Posterior cingulate gyrus (tissue), 11 donors: ENCODE data around the gene ARMH4.

Source experiments
- DNase-seq, 10 donors: peaks; one replicate each; pipeline versions ENCODE4 v3.0.0 to v3.0.0-alpha.2; 2020 to 2021; ENCODE audit warnings: mixed read lengths in 3 of 10
- intact Hi-C: fragments of 100-400 bp; cut with DNase I; formaldehyde crosslinking; loops from one replicate; pipeline ENCODE4 v1.15.1; 2023

ARMH4 gene

DNA sequence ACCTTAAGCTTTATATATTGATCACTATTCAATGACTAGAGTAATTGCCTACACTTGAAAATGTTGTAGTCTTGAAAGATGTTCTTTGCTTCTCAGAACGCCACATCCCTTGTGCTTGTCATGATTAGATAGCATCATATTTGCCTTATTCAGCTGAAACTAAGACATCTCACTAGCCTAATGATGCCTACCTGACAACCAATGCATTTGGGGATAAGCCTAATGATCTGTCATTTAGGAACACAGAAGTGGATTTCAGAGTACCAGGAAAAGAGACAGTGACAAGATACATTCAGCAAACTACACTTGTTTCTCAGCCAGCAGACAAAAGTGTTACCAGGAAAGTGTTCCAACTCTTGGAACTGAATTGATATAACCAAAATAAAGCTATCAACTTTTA is 83.7 kb downstream of the ARMH4 start:
- no peak for DNase-seq
- intact Hi-C loops: no loop called here

DNA sequence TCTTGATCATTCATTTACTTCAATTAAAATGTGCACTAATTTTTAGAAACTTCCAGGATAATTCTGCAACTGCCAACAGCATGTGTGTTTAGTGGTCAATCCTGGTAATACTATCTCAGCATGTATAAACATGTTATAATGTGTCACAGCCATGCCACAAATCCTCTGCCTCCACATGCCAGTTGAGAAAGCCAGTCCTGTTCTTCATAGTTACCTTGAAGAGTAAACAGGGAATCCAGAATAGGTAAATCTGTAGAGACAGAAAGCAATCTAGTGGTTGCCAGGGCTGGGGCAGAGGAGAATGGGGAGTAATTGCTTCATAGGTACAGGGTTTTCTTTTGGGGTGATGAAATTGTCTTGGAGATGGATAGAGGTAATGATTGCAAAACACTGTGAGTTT is 85.9 kb downstream of the ARMH4 start:
- intact Hi-C loops: no loop called here

DNA sequence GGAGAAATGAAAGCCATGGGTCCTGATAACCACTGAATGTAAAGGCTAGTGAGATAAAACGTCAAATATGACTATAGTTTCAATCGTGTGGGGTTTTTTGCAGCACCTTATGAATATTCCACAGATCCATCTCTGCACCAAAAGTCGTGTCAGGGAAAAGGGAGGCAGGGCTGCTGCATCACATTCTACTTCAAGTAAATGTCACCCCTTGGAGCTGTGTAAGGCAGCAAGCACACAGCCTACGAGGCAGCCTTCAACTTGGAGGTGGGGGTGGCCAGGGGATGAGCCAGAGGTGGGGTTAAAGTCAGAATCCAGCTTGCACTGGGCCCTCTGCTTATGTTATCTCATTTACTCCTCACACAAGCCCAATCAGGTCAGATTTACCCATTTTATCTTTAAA is 90.4 kb downstream of the ARMH4 start:
- intact Hi-C loops: no loop called here
- DNase-seq: no peak

More for the DNA sequence above, 85.9 kb downstream of the ARMH4 start:
- DNase-seq: no peak

DNA sequence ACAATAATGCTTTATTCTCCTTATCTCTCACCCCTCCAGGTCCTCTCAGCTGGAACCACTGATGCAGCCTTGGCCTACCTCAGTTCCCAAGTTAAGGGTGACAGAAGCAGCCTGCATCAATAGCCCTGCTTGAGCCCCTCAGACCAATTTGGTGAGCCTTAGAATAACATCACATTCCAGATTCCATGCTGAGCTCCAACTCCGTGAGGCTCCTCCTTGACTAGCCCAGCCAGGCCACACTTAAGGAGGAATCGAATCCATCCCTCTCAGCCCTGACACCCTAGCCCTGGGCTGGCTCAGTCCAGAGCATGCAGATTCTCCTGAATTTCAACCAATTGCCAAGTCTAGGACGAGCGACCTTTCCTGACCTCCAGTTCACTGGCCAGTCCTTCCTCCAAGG is 91.1 kb downstream of the ARMH4 start:
- intact Hi-C loops: no loop called here
- DNase-seq: no peak

DNA sequence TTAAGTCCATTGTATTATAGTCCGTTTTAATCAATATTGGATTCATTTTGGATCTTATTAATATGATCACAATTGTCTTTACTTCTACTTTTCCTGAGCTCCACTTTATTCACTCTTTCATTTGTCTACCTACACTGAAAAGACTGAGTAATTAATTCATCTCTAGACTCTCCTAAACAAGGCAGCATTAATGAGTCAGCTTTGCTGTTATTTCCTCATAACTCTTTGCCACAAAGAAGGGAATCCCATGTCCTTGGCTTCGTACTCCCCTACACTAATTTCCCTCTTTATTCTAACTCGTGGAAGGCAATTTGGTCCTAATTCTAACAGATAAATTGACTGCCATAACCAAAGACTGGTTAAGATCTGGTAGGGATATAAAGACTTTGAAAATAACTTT is 91.9 kb downstream of the ARMH4 start:
- DNase-seq: no peak
- intact Hi-C loops: no loop called here

DNA sequence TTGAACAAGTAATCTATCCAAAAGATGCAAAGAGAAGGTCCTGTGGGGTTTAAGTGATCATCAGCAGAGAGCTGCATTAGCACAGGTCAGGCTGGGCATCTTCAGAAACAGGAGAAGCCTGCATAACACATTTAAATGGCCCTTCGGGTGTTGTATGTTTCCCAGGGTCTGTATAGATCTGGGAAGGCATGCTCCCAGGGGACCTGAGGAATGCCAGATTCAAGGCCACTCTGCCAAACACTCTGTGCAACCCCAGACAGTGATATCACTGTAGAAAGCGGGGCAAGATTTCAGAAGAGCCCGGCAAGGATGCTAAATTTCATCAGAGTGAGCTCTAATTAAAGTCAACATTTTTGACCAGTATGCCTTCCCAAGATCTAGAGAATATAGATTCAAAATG is 92.9 kb downstream of the ARMH4 start:
- intact Hi-C loops: no loop called here
- DNase-seq: no peak

DNA sequence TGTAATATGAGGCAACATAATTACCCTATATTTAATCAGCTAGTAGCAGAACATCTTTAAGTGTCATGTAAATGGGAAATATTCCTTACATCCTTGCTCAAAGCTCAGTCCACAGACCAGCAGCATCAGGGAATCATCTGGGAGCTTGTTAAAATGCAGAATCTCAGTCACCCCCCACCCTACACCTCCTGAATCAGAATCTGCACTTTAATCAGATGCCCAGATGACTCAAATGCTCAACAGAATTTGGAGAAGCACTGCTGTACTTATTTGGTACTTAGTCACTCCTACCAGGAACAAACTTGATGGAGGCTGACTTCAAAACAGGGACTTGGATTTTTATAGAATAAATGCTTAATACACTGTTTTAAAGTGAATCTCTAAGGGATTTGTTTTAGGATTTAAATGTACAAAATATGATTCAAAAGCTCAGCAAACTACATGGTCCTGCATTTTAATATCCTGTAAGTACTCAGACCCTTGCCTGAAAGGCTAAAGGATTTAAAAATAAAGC is 96.5 kb downstream of the ARMH4 start:
- intact Hi-C loops: no loop called here
- DNase-seq: no peak

DNA sequence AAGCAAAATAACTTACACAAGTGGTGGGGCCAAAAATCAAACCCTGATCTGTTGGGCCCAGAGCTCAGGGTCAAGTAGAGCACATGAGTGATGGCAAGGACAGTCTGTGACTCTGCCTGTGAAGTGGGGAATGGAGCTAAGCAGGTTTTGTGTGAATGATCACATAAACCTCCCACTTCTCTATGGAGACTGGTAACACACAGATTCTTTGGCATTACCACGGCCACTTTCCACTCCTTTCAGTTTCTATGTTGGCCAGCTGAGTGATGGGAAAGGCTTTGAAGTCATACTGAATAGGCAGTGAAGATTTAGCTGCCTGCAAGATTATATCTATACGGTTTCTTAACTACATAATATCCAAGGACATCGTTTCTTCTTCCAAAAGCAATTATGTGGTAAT is 97.9 kb downstream of the ARMH4 start:
- no peak for DNase-seq
- intact Hi-C loops: no loop called here

DNA sequence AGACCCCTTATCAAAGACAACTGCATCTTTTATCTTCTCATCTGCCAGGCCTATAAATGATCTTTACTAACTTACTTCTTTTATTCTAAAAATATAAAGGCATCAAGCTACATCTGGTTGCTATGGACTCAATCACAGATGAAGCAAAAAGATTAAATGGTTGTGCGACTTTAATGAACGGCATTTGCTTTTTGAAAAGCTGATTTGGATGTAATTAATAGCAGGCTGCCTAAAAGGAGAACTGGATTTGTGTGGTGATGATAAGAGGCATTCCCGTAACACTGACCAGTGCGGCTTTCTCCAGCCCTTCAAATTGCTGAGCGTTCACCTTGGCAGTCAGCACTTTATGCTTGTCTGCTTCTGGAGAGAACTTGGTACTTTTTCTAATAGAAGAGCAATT is 103.8 kb downstream of the ARMH4 start:
- intact Hi-C loops: no loop called here
- DNase-seq: no peak

DNA sequence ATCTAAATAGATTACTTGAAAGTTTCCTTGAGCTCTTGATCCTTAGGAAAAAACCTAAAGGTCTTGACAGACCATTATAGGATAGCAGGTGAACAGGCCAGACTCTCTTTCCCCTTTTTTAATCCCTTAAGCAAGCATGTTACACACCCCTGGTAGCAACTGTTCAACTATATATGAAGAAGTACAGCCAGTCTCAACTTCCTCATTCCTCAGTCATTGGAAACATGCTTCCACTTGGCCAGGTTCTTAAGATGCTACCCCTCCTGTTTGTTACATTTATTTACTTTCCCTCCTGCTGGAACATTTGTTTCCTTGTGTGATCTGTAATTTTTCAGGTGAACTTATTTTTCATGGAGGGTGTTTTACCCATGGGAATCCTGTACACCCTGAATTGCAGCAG is 124.1 kb downstream of the ARMH4 start:
- no peak for DNase-seq
- intact Hi-C loops: no loop called here

DNA sequence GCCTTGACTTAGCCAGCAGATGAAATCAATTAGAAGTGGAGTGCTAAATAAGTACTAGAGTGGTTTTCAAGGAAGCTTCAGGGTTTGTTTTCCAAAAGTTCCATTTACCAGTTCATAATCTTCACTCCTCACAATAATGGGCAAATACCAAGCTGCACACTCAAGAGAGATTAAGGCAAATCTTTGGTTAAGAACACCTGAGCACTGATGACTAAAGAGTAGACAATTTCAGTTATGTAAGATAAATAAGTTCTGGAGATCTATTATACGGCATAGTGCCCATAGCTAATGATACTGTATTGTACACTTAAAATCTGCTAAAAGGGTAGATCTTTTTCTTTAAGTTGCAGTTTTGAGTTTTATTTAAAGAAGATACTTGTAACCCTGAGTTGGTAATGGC is 125.0 kb downstream of the ARMH4 start:
- intact Hi-C loops: no loop called here

DNA sequence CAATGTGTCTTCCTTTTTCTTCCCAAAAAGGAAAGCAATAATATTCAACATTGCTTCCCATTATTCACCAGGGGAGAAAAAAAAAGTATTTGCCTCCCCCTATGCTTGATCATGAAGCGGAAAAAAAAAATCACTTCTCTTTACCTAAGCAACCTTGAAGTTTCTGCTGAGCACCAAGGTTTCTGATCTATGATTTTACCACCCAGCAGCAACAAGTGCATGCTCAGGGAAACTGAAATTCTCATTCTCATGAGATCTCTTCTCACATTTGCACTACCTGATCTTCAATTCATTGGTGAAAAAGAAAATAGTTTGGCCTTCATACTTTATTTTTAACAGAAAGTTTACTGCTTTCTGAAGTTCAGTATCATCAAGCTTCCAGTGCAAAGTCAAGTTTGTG is 125.8 kb downstream of the ARMH4 start:
- intact Hi-C loops: no loop called here

More for the DNA sequence above, 125.0 kb downstream of the ARMH4 start:
- no peak for DNase-seq

DNA sequence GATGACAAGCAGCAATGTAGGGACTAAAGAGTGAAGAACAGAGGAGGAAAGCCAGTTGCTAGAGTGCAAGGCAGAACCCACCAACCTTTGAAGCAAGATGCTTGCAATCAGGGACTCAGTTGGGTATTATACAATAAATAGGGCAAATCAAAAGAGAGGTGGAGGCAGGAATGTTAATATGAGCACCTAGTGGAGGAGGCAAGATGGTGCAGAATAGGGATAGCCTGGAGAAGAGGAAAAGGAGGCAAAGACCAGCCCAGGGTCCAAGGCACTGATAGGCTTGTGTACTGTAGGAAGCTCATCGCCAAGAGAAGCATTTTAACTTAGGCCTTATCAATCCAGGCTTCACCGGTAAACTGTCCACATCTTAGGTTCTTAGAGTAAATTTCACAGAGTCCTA is 137.2 kb downstream of the ARMH4 start:
- DNase-seq: no peak
- intact Hi-C loops: no loop called here

More for the DNA sequence above, 125.8 kb downstream of the ARMH4 start:
- DNase-seq: no peak

DNA sequence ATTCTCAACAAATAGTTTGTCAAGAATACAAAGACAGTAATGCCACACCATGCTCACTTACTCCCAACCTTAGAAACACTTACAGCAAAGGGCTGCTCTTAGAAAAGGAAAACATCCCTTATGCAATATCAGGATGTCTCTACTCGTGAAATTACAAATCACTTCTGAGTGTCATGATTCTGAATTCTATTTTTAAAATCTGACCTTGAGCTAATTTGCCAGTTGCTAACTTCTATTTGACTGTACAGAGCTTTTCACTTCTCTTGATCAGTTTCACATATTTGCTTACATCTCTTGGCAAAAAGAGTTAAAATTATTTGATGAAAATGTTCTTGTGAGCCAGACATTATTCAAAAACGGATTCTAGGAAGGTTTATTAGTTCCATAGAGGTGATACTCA is 149.4 kb downstream of the ARMH4 start:
- intact Hi-C loops: no loop called here

DNA sequence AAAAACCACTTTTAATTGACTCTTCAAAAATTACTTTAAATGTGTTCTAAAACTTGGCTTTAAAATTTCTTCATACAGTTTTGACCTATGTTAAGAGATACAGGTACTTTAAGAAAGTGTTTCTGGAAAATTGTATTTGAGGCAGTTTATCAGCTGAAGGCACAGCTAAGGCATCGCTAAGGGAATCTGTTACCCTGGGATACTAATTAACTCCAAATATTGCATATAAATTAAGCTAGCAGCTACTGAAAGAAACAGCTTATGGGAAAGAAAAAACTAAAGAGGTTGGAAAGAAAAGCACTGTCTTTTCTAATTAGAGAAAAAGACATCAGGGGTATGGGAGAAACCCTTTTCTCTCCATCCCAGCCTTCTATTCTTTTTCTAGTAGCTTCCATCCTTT is 152.0 kb downstream of the ARMH4 start:
- no peak for DNase-seq
- intact Hi-C loops: no loop called here

More for the DNA sequence above, 149.4 kb downstream of the ARMH4 start:
- DNase-seq: no peak

DNA sequence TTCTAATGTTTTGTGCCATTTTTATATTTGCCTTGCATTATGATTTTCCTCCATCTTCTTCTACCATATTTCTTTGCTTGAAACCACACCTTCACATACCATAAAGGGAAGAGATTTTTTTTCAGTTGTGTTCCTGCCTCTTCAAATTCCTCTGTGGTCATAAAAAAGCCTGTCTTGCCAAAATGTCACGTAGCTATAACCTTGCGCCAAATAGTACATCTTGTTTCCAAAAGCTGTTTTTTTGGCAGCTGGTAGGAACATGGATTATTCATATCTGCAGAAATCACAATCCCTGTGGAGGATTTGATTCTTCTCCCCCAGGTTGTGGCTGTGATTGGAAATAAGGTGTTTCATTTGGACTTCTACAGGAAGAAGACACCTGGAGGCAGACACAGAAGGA is 152.5 kb downstream of the ARMH4 start:
- intact Hi-C loops: no loop called here
- DNase-seq: no peak

DNA sequence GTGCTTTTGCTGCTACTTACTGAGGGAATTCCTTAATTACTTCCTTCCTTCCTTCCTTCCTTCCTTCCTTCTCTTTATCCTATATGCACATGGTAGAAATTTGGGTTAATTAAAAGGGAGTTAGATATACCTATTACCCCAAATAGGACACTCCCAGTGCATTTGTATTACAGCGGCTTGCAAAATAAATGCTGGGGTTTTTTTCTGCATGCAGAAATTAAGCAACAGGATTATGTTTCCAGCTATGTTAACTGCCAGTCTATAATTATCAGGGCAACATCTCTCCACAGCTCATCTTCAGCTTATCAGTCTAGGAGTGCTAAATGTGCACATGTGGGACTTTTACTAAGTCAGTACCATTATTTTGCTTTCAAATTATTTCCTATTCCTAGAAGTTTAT is 153.2 kb downstream of the ARMH4 start:
- intact Hi-C loops: no loop called here
- DNase-seq: no peak

DNA sequence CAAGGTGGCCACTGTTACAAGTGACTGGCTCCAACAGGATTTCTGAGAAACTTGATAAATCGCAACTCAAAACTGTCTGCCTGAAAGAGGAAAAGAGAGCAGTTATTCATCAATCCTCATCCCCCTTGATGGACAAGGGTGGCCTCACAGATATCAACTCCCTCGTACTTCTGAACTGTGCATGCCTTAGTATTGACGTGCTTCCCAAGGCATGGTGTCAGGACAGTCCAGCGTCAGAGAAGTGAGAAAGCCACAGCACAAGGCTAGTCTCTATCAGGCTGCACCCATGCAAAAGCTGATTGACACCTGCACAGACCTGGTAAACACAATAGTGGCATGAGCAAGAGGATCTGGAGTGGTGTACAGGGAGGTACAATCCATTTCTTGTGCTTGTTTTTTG is 160.7 kb downstream of the ARMH4 start:
- no peak for DNase-seq
- intact Hi-C loops: no loop called here

DNA sequence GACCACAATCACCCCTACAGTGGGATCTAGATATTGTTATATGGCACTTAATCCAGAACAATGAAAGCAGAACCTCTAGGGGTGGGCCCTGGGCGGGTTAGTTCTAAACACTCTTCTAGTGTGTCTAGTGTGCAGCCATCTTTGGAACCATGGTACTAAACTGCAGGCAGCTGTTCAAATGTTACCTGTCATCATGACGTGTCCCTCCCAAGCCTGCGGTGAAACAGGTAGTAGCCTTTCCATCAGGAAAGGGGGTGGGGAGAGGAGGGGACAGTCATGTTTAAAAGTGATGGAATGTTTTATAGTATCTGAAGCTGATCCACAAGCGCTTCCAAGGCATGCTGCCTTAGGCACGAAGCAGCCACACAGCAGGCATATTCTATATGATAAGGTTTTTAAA is 163.6 kb downstream of the ARMH4 start:
- intact Hi-C loops: no loop called here
- no peak for DNase-seq

DNA sequence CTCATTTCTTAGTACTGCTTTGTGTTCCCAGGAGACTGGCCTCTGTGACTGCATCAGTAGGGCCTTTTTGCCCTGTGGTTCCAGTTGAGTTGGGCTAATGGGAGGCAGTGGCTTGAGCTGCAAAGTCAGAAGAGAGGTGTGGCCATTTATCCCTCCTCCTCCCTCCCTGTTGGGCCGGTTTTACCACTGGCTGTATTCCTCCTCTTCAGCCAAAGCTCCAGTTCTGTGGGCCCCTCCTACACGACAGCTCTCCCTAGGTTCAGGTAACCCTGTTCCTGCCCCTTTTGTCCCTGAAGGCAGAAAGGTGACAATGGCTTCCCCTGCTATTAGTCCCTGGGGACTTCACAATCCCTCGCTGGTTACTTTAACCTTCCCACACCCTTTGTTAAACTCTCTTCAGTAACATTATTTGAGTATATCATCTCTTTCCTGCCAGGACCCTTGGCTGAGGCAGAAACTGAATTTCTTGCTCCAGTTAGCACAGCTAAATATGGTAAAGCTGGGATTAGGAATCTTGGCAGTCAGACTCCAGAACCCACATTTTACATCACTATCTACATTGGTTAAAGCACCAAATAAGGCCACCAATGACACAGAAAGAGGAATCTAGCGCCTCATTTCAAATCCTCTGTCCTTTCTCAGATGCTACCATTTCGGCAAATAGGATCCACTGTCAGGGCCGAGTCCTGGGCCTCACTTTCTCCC is 164.3 kb downstream of the ARMH4 start:
- DNase-seq: no peak
- intact Hi-C loops: no loop called here

DNA sequence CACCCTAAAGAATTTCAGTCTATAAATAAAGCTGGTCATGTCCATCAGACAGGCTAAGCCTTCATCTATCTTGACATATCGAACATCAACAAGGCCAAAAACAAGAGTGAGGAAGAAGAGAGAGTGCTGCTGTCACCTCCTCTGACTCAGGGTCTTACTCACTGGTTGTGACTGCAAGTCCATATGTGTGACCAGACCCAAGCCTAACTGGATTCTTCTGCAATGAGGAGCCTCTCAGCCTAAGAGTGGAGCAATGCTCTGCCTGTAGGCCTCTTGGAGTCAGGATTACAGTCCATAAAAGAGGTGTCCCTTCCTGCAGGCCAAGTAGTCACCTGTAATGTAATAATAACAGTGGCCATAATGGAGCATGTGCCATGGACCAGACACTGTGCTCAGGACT is 165.0 kb downstream of the ARMH4 start:
- intact Hi-C loops: no loop called here
- no peak for DNase-seq

DNA sequence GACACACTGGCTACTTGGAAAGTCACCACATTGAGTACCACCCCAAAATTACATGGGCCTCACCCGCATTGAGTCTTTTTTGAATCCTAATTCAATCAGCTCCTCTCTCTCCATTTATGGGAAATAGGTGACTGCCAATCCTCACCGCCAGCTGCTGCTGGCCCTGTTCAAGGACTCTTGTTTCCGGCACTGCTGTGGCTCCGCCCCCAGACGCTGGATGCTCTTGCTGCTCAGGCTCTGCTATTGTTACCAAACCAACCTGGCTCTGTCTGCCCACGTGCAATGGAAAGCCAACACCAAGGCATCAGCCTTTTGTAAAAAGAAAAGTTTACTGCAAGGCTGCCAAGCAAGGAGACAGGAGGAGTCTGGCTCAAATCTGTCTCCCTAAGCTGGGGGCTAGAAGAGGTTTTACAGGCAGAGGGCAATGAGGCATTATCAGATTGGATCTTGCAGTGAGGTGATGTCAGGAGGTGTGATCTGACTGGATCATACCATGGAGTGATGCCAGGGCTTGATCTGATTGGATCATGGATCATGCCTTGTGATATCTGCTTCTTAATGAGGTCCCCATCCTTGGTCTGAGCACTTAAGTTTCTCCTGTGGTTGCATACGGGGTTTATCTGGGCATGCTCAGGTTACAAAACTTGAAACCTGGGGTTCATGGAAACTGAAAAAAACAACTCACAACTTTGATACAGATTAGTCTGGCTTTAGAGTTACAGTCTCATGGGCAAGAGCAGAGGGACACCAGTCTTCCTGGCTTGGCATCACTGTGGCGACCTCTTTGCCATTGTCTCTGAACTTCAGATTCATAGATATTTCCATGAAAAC is 169.0 kb downstream of the ARMH4 start:
- DNase-seq: peak in 1 of 10 donors; percentile 79
- intact Hi-C loops: no loop called here
